Coronary artery (tissue), 2 donors: ENCODE measurements around the gene THG1L.

ENCODE experiments used
- DNase-seq: peaks from one replicate; pipeline ENCODE4 v3.0.0-alpha.2; 2017; ENCODE audit warnings: low spot score
- H3K27ac ChIP-seq, 2 donors: fragments of 200-600 bp; sonication (generic); one replicate each; pipeline ENCODE4 v1.5.1; 2016 to 2019
- H3K4me3 ChIP-seq: fragments of 200-600 bp; sonication (generic); 2 replicates; pipeline ENCODE4 v1.5.1; 2016; ENCODE audit warnings: mild to moderate bottlenecking, moderate library complexity
- CTCF ChIP-seq: fragments of 200-600 bp; sonication (generic); IDR thresholded peaks from one replicate; pipeline ENCODE4 v1.5.1; 2019; ENCODE audit warnings: antibody characterized with exemption

THG1L gene

GRCh38 chr5:157764531-157764930 lies 33.3 kb downstream of the THG1L start:
- no peak for TF ChIP-seq CTCF
- H3K27ac ChIP-seq, result no peak overlapping the region

GRCh38 chr5:157766442-157766841 lies 35.2 kb downstream of the THG1L start:
- Histone ChIP-seq H3K4me3 (no peak overlapping the region), H3K27ac (no peak overlapping the region)
- no peak for TF ChIP-seq CTCF
- no peak for DNase-seq

More at GRCh38 chr5:157764531-157764930, 33.3 kb downstream of the THG1L start:
- no peak for DNase-seq
- no peak overlapping the region for H3K4me3 ChIP-seq

GRCh38 chr5:157766902-157767301 lies 35.7 kb downstream of the THG1L start:
- Histone ChIP-seq H3K4me3 (no peak overlapping the region), H3K27ac (no peak overlapping the region)
- TF ChIP-seq CTCF, result no peak
- no peak for DNase-seq

DNA sequence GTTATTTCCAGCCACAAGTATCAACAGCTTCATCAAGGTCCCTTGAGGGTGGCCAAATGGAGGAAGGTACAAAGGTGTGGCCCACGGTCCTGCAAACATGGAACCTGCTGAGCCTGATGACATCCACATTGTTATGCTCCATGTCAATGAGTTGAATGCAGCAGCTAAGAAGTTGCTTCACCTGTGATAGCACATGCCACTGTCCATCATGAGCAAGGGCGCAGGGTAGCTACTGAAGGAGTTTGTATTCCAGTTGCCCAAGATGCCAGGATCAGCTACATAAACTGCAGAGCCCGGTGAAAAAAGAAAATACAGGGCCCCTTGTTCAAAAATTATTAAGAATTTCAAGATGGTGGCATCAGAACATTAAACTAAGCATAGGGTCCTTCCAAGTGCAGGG lies 36.5 kb downstream of the THG1L start:
- TF ChIP-seq CTCF, result no peak
- no peak overlapping the region for H3K4me3 ChIP-seq
- no peak for DNase-seq
- peak overlapping the region in 1 of 2 donors; percentile 58 for H3K27ac ChIP-seq

DNA sequence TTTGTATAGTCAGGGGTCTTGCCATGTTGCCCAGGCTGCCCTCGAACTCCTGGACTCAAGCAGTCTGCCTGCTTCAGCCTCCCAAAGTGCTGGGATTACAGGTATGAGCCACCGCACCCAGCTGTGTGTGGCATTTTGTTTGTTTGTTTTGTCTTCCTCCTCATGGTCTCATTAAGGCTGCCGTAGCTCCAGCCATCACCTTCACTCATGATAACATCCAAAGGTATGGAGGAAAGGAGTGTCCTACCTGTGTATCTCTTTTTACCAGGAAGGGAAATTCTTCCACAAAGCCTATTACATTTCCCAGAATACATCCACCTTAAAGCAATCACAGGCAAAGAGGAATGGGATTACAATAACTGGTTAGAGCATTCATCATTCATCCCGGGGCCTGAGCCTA lies 39.4 kb downstream of the THG1L start:
- Histone ChIP-seq H3K27ac (no peak overlapping the region), H3K4me3 (no peak overlapping the region)
- DNase-seq, result no peak
- TF ChIP-seq CTCF, result no peak

DNA sequence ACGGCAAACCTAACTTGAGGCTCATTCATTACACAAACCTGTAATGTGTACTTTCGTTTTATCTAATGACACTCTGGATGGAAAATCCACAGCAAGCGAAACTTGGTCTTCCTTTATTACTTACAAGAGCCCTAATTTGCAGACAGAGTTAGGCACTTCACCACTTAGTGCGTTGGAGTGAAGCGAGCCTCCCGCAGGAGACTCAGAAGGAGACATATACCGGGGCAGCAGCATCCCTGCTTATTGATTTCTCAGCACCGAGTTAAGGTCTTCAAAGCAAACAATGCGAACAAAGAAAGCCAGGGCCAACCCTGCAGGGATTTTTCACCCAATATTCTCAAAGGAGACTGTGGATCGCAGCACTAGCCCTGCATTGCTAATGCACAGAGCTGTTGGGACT lies 40.9 kb downstream of the THG1L start:
- H3K27ac ChIP-seq, result no peak overlapping the region
- TF ChIP-seq CTCF, result no peak
- H3K4me3 ChIP-seq, result no peak overlapping the region
- DNase-seq, result no peak

DNA sequence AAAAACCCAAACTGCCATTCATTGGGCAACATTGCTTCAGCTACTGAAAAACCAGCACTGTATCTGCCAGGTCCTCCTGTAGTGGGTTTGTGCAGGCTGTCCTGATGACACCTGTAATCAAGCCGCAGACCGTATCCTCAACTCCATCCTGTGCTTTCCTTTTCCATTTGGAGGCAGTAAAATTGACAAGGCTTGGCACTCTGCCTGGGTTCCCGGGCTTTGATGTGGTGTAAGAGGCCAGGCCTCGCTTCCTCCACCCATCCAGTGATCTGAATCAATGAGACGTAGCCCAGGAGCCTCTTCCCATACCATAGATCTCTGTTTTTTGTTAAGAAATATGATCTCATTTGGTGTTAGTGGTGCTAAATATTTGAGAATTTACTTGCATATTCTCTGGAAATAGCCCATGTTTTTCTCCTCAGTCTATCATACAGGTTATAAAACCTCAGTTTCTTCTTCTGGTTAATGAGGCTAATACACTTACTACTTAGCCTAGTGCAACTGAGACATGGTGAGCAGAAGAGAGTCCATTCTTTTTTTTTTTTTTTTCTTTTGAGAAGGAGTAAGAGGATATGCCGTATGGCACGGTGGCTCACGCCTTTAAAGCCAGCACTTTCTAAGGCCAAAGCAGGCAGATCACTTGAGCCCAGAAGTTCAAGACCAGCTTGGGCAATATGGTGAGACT lies 47.0 kb downstream of the THG1L start:
- no peak for DNase-seq
- no peak overlapping the region for H3K27ac ChIP-seq
- no peak for TF ChIP-seq CTCF
- H3K4me3 ChIP-seq, result no peak overlapping the region
